Ishikawa (cell line): ENCODE results near the gene MYO9A.

Experiments
- CEBPB ChIP-seq: IDR thresholded peaks from 2 replicates; pipeline ENCODE4 v1.6.1; 2012
- EGR1 ChIP-seq: IDR thresholded peaks from 2 replicates; pipeline ENCODE4 v1.6.1; 2012
- EP300 ChIP-seq: IDR thresholded peaks from 2 replicates; pipeline ENCODE4 v1.6.1; 2012; ENCODE audit warnings: borderline replicate concordance
- NFIC ChIP-seq: IDR thresholded peaks from 2 replicates; pipeline ENCODE4 v1.6.1; 2012
- RAD21 ChIP-seq: IDR thresholded peaks from 2 replicates; pipeline ENCODE4 v1.6.1; 2012; ENCODE audit warnings: low read depth
- REST ChIP-seq: IDR thresholded peaks from 2 replicates; pipeline ENCODE4 v1.6.1; 2012; ENCODE audit warnings: low read depth, mild to moderate bottlenecking
- TAF1 ChIP-seq: IDR thresholded peaks from 2 replicates; pipeline ENCODE4 v1.6.1; 2012; ENCODE audit warnings: low read depth, mild to moderate bottlenecking
- TEAD4 ChIP-seq: IDR thresholded peaks from 2 replicates; pipeline ENCODE4 v1.6.1; 2012
- USF1 ChIP-seq: IDR thresholded peaks from 2 replicates; pipeline ENCODE4 v1.6.1; 2012
- YY1 ChIP-seq: IDR thresholded peaks from 2 replicates; pipeline ENCODE4 v1.6.1; 2012; ENCODE audit warnings: low read depth
- ZBTB7A ChIP-seq: IDR thresholded peaks from 2 replicates; pipeline ENCODE4 v1.6.1; 2012; ENCODE audit warnings: low read depth
- TF ChIP-seq, protein P1 (sequence below): IDR thresholded peaks from 2 replicates; pipeline ENCODE4 v1.6.1; 2012

GRCh38 chr15:71841563-71841962, 276.4 kb downstream of the MYO9A start:
- TF ChIP-seq RAD21 = no peak
- TF ChIP-seq ZBTB7A = no peak
- no peak for TF ChIP-seq TAF1
- TF ChIP-seq CEBPB = no peak
- TF ChIP-seq REST = no peak
- TF ChIP-seq, protein P1, sequence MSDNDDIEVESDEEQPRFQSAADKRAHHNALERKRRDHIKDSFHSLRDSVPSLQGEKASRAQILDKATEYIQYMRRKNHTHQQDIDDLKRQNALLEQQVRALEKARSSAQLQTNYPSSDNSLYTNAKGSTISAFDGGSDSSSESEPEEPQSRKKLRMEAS = no peak
- no peak for TF ChIP-seq YY1
- TF ChIP-seq NFIC = no peak
- TF ChIP-seq EP300 = no peak
- no peak for TF ChIP-seq TEAD4
- TF ChIP-seq USF1 = no peak
- TF ChIP-seq EGR1 = no peak
